ENCODE data around the gene PAPSS1. TPM values are rescaled to one million over a fixed set of nuclear protein-coding genes. Genes with fewer than 3 reads are reported as not detected.

PAPSS1 gene
- total RNA-seq, 1 experiment from 2014 or later, result 59.0 TPM

DNA sequence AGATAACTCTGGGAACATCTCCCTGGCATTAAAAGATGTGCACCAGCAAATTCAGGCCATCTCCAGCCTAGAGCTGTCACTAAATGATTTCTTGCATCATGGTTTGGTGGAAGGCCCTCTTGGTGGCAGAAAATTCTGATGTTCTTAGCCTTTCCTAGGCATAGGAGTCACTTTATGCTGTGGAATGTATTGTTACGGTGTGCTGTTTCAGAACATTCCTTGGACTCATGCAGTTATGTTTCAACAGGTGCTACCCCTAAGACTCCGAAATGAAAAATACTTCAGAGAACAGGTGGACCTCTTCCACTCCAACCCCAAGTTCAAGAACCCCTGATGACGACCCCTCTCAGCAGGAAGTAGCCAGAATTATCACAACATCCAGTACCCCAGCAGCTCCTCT, 20.3 kb upstream of the PAPSS1 start:
- peak; percentile 78 for ATAC-seq

More for the DNA sequence above, 20.3 kb upstream of the PAPSS1 start:
- RAD21 ChIA-PET (ENCODE audit: low non-redundant PET in 1 of 2, low total read pairs in 2 of 2, uncharacterized antibody in 2 of 2, unreplicated experiment in 2 of 2), result interaction anchor here in 1 of 2 experiments (0.6 kb wide), 1 partner anchor 20 kb away, joined by 5 read pairs; the partner anchor contains the start of gene PAPSS1
- Histone ChIP-seq H3K4me2 (ENCODE audit: low read length) (no peak overlapping the region), H3K9me2 (ENCODE audit: insufficient read depth) (no peaks in the 10 kb centered on the region), H3K4me3 (replicated peaks in 1 of 2; ENCODE audit: low read depth in 1 of 2, low read length in 2 of 2) (no peak overlapping the region), H3K9me3 (ENCODE audit: control insufficient read depth in 1 of 2, insufficient read depth in 1 of 2, low read depth in 1 of 2, low read length in 2 of 2) (no peaks in the 10 kb centered on the region), H3K36me3 (ENCODE audit: control insufficient read depth in 1 of 2, insufficient read depth in 2 of 2, low read length in 2 of 2) (no peaks in the 10 kb centered on the region), H3K4me1 (ENCODE audit: control insufficient read depth in 1 of 2, insufficient read depth in 2 of 2, low read length in 2 of 2) (no peaks in the 10 kb centered on the region), H2AFZ (ENCODE audit: low read depth, low read length, poor library complexity, severe bottlenecking) (peak overlapping the region; percentile 20), H3K79me2 (ENCODE audit: insufficient read depth, low read length) (no peaks in the 10 kb centered on the region), H4K20me1 (ENCODE audit: insufficient read depth) (no peaks in the 10 kb centered on the region), H3K27me3 (ENCODE audit: insufficient read depth, low read length) (no peaks in the 10 kb centered on the region), H3K9ac (ENCODE audit: low read length) (no peak overlapping the region), H3K27ac (ENCODE audit: low read depth, low read length) (no peak overlapping the region)
- TF ChIP-seq RAD21 (IDR thresholded peaks at IDR 0.05; ENCODE audit: low read depth) (peak; percentile 31; the same call in 1 of the 2 replicates), CEBPB (IDR thresholded peaks at IDR 0.05; ENCODE audit: low read depth) (peak; percentile 34), CBX3 (IDR thresholded peaks at IDR 0.05; ENCODE audit: low read depth) (0 out of 2 replicates have a peak, but pooled peaks have one; percentile 32), FOSL1 (IDR thresholded peaks at IDR 0.05; ENCODE audit: low read depth) (no peak), SRF (IDR thresholded peaks at IDR 0.05; ENCODE audit: low read depth) (no peak), ZNF274 (IDR thresholded peaks at IDR 0.05; ENCODE audit: low read depth, low read length) (no peak)
- TF ChIP-seq, protein P1, sequence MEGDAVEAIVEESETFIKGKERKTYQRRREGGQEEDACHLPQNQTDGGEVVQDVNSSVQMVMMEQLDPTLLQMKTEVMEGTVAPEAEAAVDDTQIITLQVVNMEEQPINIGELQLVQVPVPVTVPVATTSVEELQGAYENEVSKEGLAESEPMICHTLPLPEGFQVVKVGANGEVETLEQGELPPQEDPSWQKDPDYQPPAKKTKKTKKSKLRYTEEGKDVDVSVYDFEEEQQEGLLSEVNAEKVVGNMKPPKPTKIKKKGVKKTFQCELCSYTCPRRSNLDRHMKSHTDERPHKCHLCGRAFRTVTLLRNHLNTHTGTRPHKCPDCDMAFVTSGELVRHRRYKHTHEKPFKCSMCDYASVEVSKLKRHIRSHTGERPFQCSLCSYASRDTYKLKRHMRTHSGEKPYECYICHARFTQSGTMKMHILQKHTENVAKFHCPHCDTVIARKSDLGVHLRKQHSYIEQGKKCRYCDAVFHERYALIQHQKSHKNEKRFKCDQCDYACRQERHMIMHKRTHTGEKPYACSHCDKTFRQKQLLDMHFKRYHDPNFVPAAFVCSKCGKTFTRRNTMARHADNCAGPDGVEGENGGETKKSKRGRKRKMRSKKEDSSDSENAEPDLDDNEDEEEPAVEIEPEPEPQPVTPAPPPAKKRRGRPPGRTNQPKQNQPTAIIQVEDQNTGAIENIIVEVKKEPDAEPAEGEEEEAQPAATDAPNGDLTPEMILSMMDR (IDR thresholded peaks at IDR 0.05 in 2 of 3, conservative IDR thresholded peaks at IDR 0.05 in 1 of 3; ENCODE audit: borderline replicate concordance in 1 of 3, insufficient read depth in 1 of 3, low read depth in 2 of 3, low read length in 2 of 3), result peak; percentile 22 to 45 (median 40); a peak in 3 of 6 replicates
- TF ChIP-seq, protein P2, sequence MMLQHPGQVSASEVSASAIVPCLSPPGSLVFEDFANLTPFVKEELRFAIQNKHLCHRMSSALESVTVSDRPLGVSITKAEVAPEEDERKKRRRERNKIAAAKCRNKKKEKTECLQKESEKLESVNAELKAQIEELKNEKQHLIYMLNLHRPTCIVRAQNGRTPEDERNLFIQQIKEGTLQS (IDR thresholded peaks at IDR 0.05), result 0 out of 2 replicates have a peak, but pooled peaks have one; percentile 11
- CTCF ChIA-PET, result interaction anchor here (1.0 to 1.1 kb wide), 2 partner anchors 20 to 23 kb away, joined by 3 read pairs; partner anchors contain the start of gene PAPSS1
- POLR2A ChIA-PET, result no interaction called here
- no peak for DNase-seq (ENCODE audit: low read depth, low spot score)
- intact Hi-C loops (cut with micrococcal nuclease), result no loop called here
- no TSS peak for BruUV-seq (replicated peaks)

Data from HCT116 (cell line).